Suprapubic skin (tissue), 4 donors: Measurements from ENCODE around the gene PELI2. TPM values are rescaled to one million over a fixed set of nuclear protein-coding genes. Genes with fewer than 3 reads are reported as not detected.

ENCODE experiments used
- DNase-seq, 2 donors: peaks; one replicate each; pipeline ENCODE4 v3.0.0-alpha.2; 2019; ENCODE audit warnings: low spot score in 2 of 2
- H3K27ac ChIP-seq: fragments of 200-600 bp; sonication (generic); one replicate; pipeline ENCODE4 v1.5.1; 2019
- H3K27me3 ChIP-seq: fragments of 200-600 bp; sonication (generic); one replicate; pipeline ENCODE4 v1.5.1; 2019
- H3K36me3 ChIP-seq: fragments of 200-600 bp; sonication (generic); one replicate; pipeline ENCODE4 v1.5.1; 2019
- H3K4me1 ChIP-seq: fragments of 200-600 bp; sonication (generic); one replicate; pipeline ENCODE4 v1.5.1; 2019
- H3K4me3 ChIP-seq: fragments of 200-600 bp; sonication (generic); one replicate; pipeline ENCODE4 v1.5.1; 2019; ENCODE audit warnings: mild to moderate bottlenecking
- H3K9me3 ChIP-seq: fragments of 200-600 bp; sonication (generic); one replicate; pipeline ENCODE4 v1.5.1; 2019
- EP300 ChIP-seq: sonication (generic); formaldehyde crosslinking; IDR thresholded peaks from one replicate; pipeline ENCODE4 v1.6.1; 2017; ENCODE audit warnings: antibody characterized with exemption
- POLR2A ChIP-seq, 2 donors: fragments of 450-650 bp; IDR thresholded peaks; one replicate each; pipeline ENCODE4 v1.6.1; 2017; ENCODE audit warnings: antibody characterized with exemption in 2 of 2, mild to moderate bottlenecking in 2 of 2, moderate library complexity in 2 of 2
- POLR2AphosphoS5 ChIP-seq, 3 donors: sonication (generic); formaldehyde crosslinking; IDR thresholded peaks; one replicate each; pipeline ENCODE4 v1.6.1; 2017; ENCODE audit warnings: antibody characterized with exemption in 3 of 3
- WGBS: methylation state at CpG from one replicate; pipeline ENCODE4 v1.1.5; 2018; 5-methylcytosine and 5-hydroxymethylcytosine counted together
- total RNA-seq, 4 donors: library from RNA; depleted of rRNA; stranded (reverse); fragments of >200 nt; gene quantifications; one replicate each; pipeline ENCODE4 v1.1.0, GENCODE V29; 2016
- TF ChIP-seq, protein P1 (sequence below), 2 donors: fragments of 200-600 bp in 1 of 2; fragments of 450-650 bp in 1 of 2; sonication (generic) in 1 of 2; IDR thresholded peaks; one replicate each; pipeline ENCODE4 v1.5.1; 2016 to 2019; ENCODE audit warnings: antibody characterized with exemption in 2 of 2, mild to moderate bottlenecking in 1 of 2, moderate library complexity in 1 of 2

PELI2 gene
- total RNA-seq, 4 donors from 2014 or later, result 6.9 to 19.4 (median 12.6) TPM

DNA sequence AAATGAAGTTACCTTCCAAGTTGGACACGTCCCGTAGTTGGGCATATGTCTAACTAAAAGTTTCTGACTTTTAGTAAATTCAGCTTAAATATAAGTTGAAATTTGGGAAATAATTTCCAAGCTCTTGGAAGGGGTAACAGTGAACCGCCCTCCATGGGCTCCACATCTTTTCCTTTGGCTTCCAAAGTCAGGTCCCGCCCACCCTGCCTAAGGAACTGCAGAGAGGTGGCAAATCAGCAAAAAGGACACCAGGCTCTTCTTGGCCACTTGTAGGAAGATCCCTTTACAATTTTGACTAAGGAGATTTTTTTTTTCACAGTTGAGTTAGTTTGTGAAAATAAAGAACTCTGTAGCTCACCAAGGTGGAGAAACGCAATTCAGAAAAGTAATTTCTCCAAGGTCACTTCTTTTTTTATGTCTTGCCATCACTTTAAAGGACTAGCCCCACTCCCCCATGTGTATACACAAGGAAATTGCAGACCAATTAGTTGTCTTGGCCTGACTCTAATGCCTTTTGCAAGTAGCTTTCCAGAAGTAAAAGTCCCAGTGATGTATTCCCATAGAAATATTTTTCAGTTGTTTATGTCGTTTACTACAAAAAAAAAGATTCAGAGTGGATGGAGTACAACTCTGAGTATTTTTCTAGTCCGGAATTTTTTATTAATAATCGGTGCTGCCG, 181.2 kb downstream of the PELI2 start:
- peaks cover 4% of the 10 kb centered on the region for H3K4me1 ChIP-seq
- H3K27me3 ChIP-seq, result no peaks in the 10 kb centered on the region
- peaks cover 8% of the 10 kb centered on the region for H3K36me3 ChIP-seq
- WGBS, result 90% methylated on average over 9 of the region's 9 CpGs
- no peak overlapping the region for H3K27ac ChIP-seq
- H3K4me3 ChIP-seq, result no peak overlapping the region
- no peak for TF ChIP-seq POLR2A (IDR thresholded peaks at IDR 0.05)
- no peak for TF ChIP-seq EP300
- TF ChIP-seq, protein P1, sequence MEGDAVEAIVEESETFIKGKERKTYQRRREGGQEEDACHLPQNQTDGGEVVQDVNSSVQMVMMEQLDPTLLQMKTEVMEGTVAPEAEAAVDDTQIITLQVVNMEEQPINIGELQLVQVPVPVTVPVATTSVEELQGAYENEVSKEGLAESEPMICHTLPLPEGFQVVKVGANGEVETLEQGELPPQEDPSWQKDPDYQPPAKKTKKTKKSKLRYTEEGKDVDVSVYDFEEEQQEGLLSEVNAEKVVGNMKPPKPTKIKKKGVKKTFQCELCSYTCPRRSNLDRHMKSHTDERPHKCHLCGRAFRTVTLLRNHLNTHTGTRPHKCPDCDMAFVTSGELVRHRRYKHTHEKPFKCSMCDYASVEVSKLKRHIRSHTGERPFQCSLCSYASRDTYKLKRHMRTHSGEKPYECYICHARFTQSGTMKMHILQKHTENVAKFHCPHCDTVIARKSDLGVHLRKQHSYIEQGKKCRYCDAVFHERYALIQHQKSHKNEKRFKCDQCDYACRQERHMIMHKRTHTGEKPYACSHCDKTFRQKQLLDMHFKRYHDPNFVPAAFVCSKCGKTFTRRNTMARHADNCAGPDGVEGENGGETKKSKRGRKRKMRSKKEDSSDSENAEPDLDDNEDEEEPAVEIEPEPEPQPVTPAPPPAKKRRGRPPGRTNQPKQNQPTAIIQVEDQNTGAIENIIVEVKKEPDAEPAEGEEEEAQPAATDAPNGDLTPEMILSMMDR (IDR thresholded peaks at IDR 0.05), result no peak
- TF ChIP-seq POLR2AphosphoS5 (IDR thresholded peaks at IDR 0.05), result no peak
- H3K9me3 ChIP-seq, result no peaks in the 10 kb centered on the region
- no peak for DNase-seq

DNA sequence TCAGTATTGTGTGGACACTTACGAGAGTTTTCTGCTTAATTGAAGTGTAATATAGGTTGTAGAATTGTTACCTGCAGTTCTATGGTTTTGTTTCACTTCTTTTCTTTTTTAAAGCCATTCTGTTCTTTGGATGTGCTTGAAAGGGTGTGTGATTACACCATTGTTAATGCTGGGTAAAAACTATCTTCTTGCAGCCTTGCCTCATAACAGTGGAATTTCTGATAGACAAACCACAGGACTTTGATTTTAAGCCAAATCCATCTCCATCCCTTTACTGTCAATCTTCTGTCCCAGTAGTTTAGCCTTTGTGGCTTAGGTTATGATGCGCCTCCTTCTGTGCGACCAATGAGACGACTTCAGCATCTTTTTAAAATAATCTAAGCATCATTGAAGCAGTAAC, 182.3 kb downstream of the PELI2 start:
- H3K27me3 ChIP-seq, result no peaks in the 10 kb centered on the region
- peaks cover 3% of the 10 kb centered on the region for H3K4me1 ChIP-seq
- WGBS, result 81% methylated on average over 4 of the region's 4 CpGs
- H3K27ac ChIP-seq, result no peak overlapping the region
- no peak for DNase-seq
- H3K36me3 ChIP-seq, result peaks cover 8% of the 10 kb centered on the region
- H3K4me3 ChIP-seq, result no peak overlapping the region
- TF ChIP-seq POLR2A (IDR thresholded peaks at IDR 0.05) (no peak), EP300 (no peak), POLR2AphosphoS5 (IDR thresholded peaks at IDR 0.05) (no peak)
- TF ChIP-seq, protein P1 (IDR thresholded peaks at IDR 0.05), result no peak
- H3K9me3 ChIP-seq, result no peaks in the 10 kb centered on the region

DNA sequence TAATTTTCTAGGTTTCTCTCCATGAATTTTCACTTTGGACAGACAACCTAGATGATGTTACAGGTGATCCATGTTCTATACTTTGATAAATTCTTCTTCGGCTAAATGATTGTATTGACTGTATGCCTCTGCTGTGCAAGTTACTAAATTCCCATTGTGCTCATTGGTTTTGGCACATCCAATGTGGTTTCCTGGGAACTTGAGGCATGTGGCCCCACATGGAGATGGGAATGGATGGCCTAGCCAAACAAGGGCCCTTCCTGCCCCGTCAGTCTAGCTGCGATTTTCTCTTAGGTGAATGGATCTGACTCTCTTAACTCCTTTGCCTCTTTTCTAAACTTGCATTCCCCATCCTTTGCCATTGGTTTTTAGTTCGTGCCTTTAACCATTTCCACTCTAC, 186.2 kb downstream of the PELI2 start:
- Histone ChIP-seq H3K27me3 (no peaks in the 10 kb centered on the region), H3K4me3 (no peak overlapping the region), H3K36me3 (no peaks in the 10 kb centered on the region), H3K4me1 (no peaks in the 10 kb centered on the region), H3K9me3 (no peaks in the 10 kb centered on the region), H3K27ac (no peak overlapping the region)
- 93% methylated on average over 4 of the region's 4 CpGs for WGBS
- no peak for DNase-seq
- TF ChIP-seq POLR2A (IDR thresholded peaks at IDR 0.05) (no peak), POLR2AphosphoS5 (IDR thresholded peaks at IDR 0.05) (no peak), EP300 (no peak)
- TF ChIP-seq, protein P1 (IDR thresholded peaks at IDR 0.05), result no peak

DNA sequence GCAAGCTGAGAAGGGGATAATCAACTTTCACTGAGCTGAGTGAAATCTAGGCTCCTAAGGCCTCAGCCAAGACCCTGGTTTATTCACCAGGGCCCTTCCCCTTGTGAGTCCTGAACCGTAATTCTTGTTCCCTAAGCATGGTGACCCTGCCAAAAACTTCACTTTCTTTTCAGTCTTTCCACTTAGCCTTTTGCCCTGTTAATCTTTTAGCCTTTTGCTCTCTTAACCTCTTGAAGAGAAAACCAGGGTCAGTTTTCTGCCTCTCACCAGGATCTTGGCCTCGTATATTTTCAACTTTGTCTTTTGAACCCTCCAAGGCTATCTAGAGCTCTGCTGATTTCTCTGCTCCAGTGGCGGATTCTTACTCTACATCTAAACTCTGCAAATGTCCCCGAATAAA, 191.0 kb downstream of the PELI2 start:
- no peaks in the 10 kb centered on the region for H3K9me3 ChIP-seq
- TF ChIP-seq, protein P1 (IDR thresholded peaks at IDR 0.05), result no peak
- TF ChIP-seq POLR2AphosphoS5 (IDR thresholded peaks at IDR 0.05) (no peak), POLR2A (IDR thresholded peaks at IDR 0.05) (no peak), EP300 (no peak)
- H3K27ac ChIP-seq, result no peak overlapping the region
- H3K4me3 ChIP-seq, result no peak overlapping the region
- H3K36me3 ChIP-seq, result no peaks in the 10 kb centered on the region
- no peaks in the 10 kb centered on the region for H3K27me3 ChIP-seq
- no peak for DNase-seq
- no peaks in the 10 kb centered on the region for H3K4me1 ChIP-seq
- WGBS, result 80% methylated on average over 4 of the region's 4 CpGs

DNA sequence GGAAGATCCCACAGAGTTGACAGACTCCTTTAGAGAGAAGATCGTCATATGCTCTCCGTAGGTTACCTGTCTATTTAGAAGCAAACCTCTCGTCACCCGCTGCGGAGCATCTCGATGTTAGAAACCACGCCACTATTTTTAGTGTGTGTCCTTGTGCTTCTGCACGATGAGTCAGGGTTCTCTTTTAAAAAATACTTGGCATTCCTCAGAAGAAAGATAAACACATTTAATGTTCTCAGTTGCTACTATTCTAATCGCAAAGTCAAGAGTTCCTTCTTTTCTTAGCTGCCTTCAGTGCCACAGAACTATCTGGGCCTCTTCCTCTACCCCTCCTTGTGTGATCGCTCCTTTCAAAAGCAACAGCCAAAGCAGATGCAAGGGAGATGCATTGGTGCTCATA, 192.4 kb downstream of the PELI2 start:
- no peaks in the 10 kb centered on the region for H3K9me3 ChIP-seq
- TF ChIP-seq POLR2A (IDR thresholded peaks at IDR 0.05) (no peak), EP300 (no peak), POLR2AphosphoS5 (IDR thresholded peaks at IDR 0.05) (no peak)
- TF ChIP-seq, protein P1 (IDR thresholded peaks at IDR 0.05), result no peak

More for the DNA sequence above, 192.4 kb downstream of the PELI2 start:
- no peak overlapping the region for H3K27ac ChIP-seq
- no peaks in the 10 kb centered on the region for H3K4me1 ChIP-seq
- no peaks in the 10 kb centered on the region for H3K27me3 ChIP-seq
- no peaks in the 10 kb centered on the region for H3K36me3 ChIP-seq
- DNase-seq, result no peak
- H3K4me3 ChIP-seq, result no peak overlapping the region
- 76% methylated on average over 10 of the region's 10 CpGs for WGBS
